ENCODE measurements around the gene GALNT14. TPM values are rescaled to one million over a fixed set of nuclear protein-coding genes. Genes with fewer than 3 reads are reported as not detected.

Gene GALNT14
- total RNA-seq, 1 experiment from 2014 or later, result 2.7 TPM

- Mint-ChIP-seq H3K4me1 (peaks cover 13 to 15% of the 10 kb centered on the region in 2 experiments), H3K36me3 (ENCODE audit: insufficient read depth in 1 of 3, low read depth in 3 of 3) (no peaks in the 10 kb centered on the region; a peak in 1 of 7 replicates), H3K9me3 (no peaks in the 10 kb centered on the region), H3K4me3 (no peak overlapping the region), H3K27ac (peak overlapping the region in 1 of 3 experiments; percentile 1; a peak in 1 of 7 replicates), H3K27me3 (ENCODE audit: low read depth) (peaks cover 2% of the 10 kb centered on the region)
- peaks cover 12% of the 10 kb centered on the region for H3K4me1 ChIP-seq (ENCODE audit: insufficient read depth, low read length)
- no peaks in the 10 kb centered on the region for H3K9me3 ChIP-seq (ENCODE audit: control insufficient read depth, low read depth, low read length)
- no peak overlapping the region for H2AK5ac ChIP-seq (ENCODE audit: insufficient read length, low read length)
- H3K4ac ChIP-seq (ENCODE audit: low read depth, low read length), result no peak overlapping the region
- H4K91ac ChIP-seq (ENCODE audit: insufficient read length, low read depth, low read length), result no peak overlapping the region
- DNase-seq, result no peak
- no peak overlapping the region for H2BK120ac ChIP-seq (ENCODE audit: low read depth, low read length, poor library complexity, severe bottlenecking)
- no peak overlapping the region for H3K56ac ChIP-seq (ENCODE audit: insufficient read length, low read depth, low read length)
- no peak overlapping the region for H3K23ac ChIP-seq (ENCODE audit: insufficient read length, low read depth, low read length)
- WGBS (ENCODE audit: extremely low coverage, insufficient read length, low lambda C conversion rate), result no CpG with 5 or more reads among the region's 6 CpGs
- H4K8ac ChIP-seq (replicated peaks; ENCODE audit: insufficient read length, low read depth, low read length), result no peak overlapping the region
- H3K14ac ChIP-seq (ENCODE audit: insufficient read depth, low read length), result no peak overlapping the region; the same call in 1 of the 2 replicates
- H3K27ac ChIP-seq (ENCODE audit: insufficient read length, low read depth, low read length), result no peak overlapping the region
- no peaks in the 10 kb centered on the region for H4K20me1 ChIP-seq (ENCODE audit: control insufficient read depth, insufficient read depth, insufficient read length)
- no peak overlapping the region for H2BK20ac ChIP-seq (ENCODE audit: low read depth, low read length, poor library complexity, severe bottlenecking)
- no peak overlapping the region for H3K4me2 ChIP-seq (ENCODE audit: insufficient read depth, insufficient read length, low read length)
- no peak overlapping the region for H2BK12ac ChIP-seq (ENCODE audit: insufficient read length, low read depth, low read length)
- no peak overlapping the region for H4K5ac ChIP-seq (ENCODE audit: insufficient read length, low read depth, low read length)
- TF ChIP-seq, protein P1, sequence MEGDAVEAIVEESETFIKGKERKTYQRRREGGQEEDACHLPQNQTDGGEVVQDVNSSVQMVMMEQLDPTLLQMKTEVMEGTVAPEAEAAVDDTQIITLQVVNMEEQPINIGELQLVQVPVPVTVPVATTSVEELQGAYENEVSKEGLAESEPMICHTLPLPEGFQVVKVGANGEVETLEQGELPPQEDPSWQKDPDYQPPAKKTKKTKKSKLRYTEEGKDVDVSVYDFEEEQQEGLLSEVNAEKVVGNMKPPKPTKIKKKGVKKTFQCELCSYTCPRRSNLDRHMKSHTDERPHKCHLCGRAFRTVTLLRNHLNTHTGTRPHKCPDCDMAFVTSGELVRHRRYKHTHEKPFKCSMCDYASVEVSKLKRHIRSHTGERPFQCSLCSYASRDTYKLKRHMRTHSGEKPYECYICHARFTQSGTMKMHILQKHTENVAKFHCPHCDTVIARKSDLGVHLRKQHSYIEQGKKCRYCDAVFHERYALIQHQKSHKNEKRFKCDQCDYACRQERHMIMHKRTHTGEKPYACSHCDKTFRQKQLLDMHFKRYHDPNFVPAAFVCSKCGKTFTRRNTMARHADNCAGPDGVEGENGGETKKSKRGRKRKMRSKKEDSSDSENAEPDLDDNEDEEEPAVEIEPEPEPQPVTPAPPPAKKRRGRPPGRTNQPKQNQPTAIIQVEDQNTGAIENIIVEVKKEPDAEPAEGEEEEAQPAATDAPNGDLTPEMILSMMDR (conservative IDR thresholded peaks at IDR 0.05), result no peak
- no peaks in the 10 kb centered on the region for H3K27me3 ChIP-seq (ENCODE audit: insufficient read depth, low read length)
- no peak overlapping the region for H2BK5ac ChIP-seq (ENCODE audit: insufficient read length, low read length)
- H3T11ph ChIP-seq (ENCODE audit: low read length), result no peak overlapping the region
- no peaks in the 10 kb centered on the region for H3K79me2 ChIP-seq (ENCODE audit: insufficient read depth, low read length)
- H3K23me2 ChIP-seq (ENCODE audit: insufficient read length, low read depth, low read length, poor library complexity, severe bottlenecking), result no peaks in the 10 kb centered on the region
- no peak overlapping the region for H2AFZ ChIP-seq (ENCODE audit: low read length)
- H2BK15ac ChIP-seq (ENCODE audit: low read depth, low read length), result no peak overlapping the region
- no peaks in the 10 kb centered on the region for H3K79me1 ChIP-seq (ENCODE audit: insufficient read depth, low read depth, low read length, poor library complexity, severe bottlenecking)
- H3K18ac ChIP-seq (ENCODE audit: insufficient read length, low read depth, low read length), result no peak overlapping the region
- no peak overlapping the region for H3K9ac ChIP-seq (ENCODE audit: extremely low read depth, insufficient read length, low read length)
Measured at GRCh38 chr2:31078579-31079105, 59.6 kb downstream of the GALNT14 start.

All from H9 (cell line).